Measurements from ENCODE around the gene MOB3A.

The MOB3A gene

DNA sequence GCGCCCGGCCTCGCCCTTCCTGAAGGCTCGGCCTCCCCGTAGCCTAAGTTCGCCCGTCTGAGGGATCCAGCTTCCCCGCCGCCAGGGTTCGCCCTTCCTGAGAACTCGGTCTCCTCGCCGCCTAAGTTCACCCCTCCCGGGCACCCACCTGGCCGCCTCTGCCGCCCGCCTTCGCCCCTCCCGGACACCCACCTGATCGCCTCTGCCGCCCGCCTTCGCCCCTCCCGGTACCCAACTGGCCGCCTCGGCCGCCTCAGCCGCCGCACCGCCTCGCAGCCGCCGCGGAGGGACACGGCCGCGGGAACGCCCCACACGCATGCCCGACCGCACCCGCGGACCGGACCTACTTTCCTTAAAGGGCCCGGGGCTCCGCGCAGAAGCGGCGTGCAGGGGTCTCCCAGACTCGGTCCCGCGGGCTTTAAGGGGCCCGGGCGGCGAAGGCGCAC, at the start of gene MOB3A:
Gene MOB3A, minus strand, starts transcription at position 293 of the 446 bp plus-strand sequence. CDS start 17,766 bp downstream, outside the sequence.
- peak; percentile 97 for DNase-seq (ENCODE audit: low read depth)
- H3K4me3 ChIP-seq (ENCODE audit: low read depth, low read length) = peak within 1 kb of the TSS; percentile 89
- TF ChIP-seq, protein P1, sequence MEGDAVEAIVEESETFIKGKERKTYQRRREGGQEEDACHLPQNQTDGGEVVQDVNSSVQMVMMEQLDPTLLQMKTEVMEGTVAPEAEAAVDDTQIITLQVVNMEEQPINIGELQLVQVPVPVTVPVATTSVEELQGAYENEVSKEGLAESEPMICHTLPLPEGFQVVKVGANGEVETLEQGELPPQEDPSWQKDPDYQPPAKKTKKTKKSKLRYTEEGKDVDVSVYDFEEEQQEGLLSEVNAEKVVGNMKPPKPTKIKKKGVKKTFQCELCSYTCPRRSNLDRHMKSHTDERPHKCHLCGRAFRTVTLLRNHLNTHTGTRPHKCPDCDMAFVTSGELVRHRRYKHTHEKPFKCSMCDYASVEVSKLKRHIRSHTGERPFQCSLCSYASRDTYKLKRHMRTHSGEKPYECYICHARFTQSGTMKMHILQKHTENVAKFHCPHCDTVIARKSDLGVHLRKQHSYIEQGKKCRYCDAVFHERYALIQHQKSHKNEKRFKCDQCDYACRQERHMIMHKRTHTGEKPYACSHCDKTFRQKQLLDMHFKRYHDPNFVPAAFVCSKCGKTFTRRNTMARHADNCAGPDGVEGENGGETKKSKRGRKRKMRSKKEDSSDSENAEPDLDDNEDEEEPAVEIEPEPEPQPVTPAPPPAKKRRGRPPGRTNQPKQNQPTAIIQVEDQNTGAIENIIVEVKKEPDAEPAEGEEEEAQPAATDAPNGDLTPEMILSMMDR (IDR thresholded peaks at IDR 0.05; ENCODE audit: insufficient read depth, low read depth, low read length, missing control alignments) = peak; percentile 46

DNA sequence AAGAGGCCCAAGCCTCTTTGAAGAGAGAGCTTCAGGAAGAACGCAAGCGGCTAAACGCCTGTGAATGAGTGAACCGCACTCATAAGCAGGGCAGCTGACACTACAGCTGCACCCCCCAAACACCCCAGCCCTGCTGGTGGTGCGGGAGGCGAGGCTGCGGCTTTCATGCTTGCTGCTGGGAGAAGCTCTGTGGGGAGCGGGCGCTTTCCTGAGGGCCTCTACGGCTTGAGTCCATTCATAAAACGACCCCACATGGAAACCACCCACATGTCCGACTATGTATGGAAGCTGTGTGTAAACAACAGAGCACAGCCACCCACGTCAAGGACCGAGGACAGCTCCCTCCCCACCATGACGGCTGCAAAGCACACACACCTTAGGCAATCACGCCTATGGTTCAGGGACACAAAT, 49.7 kb upstream of the MOB3A start:
- DNase-seq (ENCODE audit: low read depth) = no peak
- H3K4me3 ChIP-seq (ENCODE audit: low read depth, low read length) = no peak overlapping the region
- TF ChIP-seq, protein P1 (IDR thresholded peaks at IDR 0.05; ENCODE audit: insufficient read depth, low read depth, low read length, missing control alignments) = no peak

DNA sequence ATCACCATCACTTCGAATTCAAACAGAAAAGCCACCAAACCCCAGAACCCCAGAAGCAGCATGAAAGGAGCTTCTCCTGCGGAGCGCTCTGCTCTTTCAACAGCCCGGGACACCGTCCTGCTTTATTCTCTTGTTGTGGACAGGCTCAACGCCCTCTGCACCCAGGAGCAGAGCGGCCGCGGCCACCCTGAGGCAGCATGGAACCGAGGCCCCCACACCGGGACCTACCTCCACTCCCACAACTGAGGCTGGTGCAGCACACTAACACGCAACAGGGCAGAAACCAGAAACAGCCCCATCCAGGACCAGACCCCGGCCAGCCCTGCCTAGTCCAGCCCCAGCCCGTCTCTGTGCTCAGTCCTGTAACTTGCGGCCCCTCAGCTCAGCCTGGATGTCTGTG, 48.1 kb upstream of the MOB3A start:
- H3K4me3 ChIP-seq (ENCODE audit: low read depth, low read length) = no peak overlapping the region
- DNase-seq (ENCODE audit: low read depth) = no peak
- TF ChIP-seq, protein P1 (IDR thresholded peaks at IDR 0.05; ENCODE audit: insufficient read depth, low read depth, low read length, missing control alignments) = no peak

DNA sequence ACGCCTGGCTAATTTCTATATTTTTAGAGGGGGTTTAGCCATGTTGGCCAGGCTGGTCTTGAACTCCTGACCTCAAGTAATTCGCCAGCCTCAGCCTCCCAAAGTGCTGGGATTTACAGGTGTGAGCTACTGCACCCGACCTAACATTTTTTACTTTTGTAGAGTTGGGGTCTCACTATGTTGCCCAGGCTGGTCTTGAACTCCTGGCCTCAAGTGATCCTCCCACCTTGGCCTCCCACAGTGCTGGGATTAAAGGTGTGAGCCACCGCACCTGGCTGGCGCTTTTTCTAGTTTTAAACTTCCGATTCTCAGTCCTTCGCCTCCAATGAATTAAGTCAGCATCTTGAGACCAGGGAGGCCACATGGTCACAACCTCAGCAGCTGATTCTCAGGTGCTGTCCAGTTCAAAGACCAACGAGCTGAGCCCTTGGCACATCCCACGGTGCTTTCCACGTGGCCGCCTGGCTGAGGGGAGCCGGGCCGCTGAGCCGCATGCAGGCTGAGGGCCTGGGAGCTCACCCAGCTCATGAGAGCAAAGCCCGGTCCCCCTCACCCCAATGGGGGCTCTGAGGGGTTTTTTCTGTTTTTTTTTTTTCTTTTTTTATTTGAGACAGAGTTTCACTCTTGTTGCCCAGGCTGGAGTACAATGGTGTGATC, 46.2 kb upstream of the MOB3A start:
- no peak overlapping the region for H3K4me3 ChIP-seq (ENCODE audit: low read depth, low read length)
- TF ChIP-seq, protein P1 (IDR thresholded peaks at IDR 0.05; ENCODE audit: insufficient read depth, low read depth, low read length, missing control alignments) = no peak

DNA sequence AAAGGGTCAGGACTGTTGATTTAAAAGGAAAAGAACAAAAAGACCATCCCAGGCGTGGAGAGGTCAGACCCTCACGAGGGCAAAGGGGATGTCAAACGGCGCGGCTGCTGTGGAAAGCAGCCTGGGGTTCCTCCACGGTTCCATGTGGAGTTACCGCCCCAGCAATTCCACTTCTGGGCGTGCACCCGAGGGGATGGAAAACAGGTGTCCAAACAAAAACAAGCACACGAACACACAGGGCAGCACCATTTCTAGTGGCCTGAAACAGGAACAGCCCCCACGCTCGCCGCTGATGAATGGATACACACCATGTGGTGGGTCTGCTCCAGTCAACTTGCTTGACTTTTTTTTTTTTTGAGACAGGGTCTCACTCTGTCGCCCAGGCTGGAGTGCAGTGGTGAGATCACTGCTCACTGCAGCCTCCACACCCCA, 44.0 kb upstream of the MOB3A start:
- TF ChIP-seq, protein P1 (IDR thresholded peaks at IDR 0.05; ENCODE audit: insufficient read depth, low read depth, low read length, missing control alignments) = no peak
- DNase-seq (ENCODE audit: low read depth) = no peak
- H3K4me3 ChIP-seq (ENCODE audit: low read depth, low read length) = no peak overlapping the region

More for the DNA sequence above, 46.2 kb upstream of the MOB3A start:
- DNase-seq (ENCODE audit: low read depth) = no peak

DNA sequence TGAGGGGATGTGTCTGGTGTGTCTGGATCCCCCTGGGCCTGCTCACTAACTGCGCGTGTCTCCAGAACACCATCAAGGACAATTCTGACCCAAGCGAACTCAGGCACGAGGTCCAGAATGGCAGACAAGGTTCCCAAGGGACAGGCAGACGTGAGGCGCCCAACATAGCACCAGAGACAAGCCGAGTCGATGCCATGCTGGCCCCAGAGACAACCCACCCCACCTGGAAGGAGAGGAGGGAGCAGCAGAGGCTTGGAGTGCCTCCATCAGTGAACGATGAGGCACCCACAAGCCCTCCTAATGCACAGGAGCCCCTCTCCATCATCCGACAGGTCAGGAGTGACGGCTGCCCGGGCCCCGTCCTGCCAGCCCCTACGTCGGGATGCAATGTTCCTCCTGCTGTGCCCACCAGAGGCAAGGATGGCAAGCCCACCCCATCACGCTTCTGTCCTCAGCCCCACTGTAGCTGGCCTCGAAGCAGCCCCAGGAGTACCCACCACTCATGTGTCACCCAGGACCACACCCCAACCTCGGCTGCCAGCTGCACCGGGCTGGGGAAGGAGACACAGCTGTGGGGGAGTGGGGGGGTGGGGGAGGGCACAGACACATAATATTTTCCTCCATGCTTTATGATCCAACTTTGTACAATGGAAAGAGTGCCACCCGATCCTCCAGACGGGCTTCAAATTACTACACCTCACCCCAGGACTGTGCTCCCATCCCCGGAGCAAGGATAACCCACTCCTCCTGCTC, 43.4 kb upstream of the MOB3A start:
- no peak overlapping the region for H3K4me3 ChIP-seq (ENCODE audit: low read depth, low read length)
- DNase-seq (ENCODE audit: low read depth) = no peak
- TF ChIP-seq, protein P1 (IDR thresholded peaks at IDR 0.05; ENCODE audit: insufficient read depth, low read depth, low read length, missing control alignments) = no peak

Measured in GM12865 (cell line).